H9 (cell line): ENCODE data around the gene MAP6. TPM values are rescaled to one million over a fixed set of nuclear protein-coding genes. Genes with fewer than 3 reads are reported as not detected.

Experiments used
- DNase-seq: peaks from one replicate; pipeline ENCODE4 v3.0.0-alpha.2; 2017
- H2AFZ ChIP-seq: one replicate; pipeline ENCODE4 v1.6.1; 2013; ENCODE audit warnings: mild to moderate bottlenecking, low read length, control low read depth, moderate library complexity
- H2AK5ac ChIP-seq: 2 replicates; pipeline ENCODE4 v1.6.1; 2013; ENCODE audit warnings: low read length, control low read depth, mixed read lengths; ENCODE audit not compliant: insufficient read length
- H2BK120ac ChIP-seq: one replicate; pipeline ENCODE4 v1.6.1; 2013; ENCODE audit warnings: low read depth, mild to moderate bottlenecking, low read length, control low read depth, inconsistent platforms; ENCODE audit not compliant: poor library complexity, severe bottlenecking
- H2BK12ac ChIP-seq: 2 replicates; pipeline ENCODE4 v1.6.1; 2013; ENCODE audit warnings: low read length, control low read depth, mixed read lengths, low read depth; ENCODE audit not compliant: insufficient read length
- H2BK15ac ChIP-seq: 2 replicates; pipeline ENCODE4 v1.6.1; 2013; ENCODE audit warnings: low read depth, low read length, control low read depth
- H2BK20ac ChIP-seq: one replicate; pipeline ENCODE4 v1.6.1; 2013; ENCODE audit warnings: low read depth, mild to moderate bottlenecking, low read length, control low read depth, inconsistent platforms; ENCODE audit not compliant: poor library complexity, severe bottlenecking
- H2BK5ac ChIP-seq: 2 replicates; pipeline ENCODE4 v1.6.1; 2013; ENCODE audit warnings: low read length, control low read depth, mixed read lengths; ENCODE audit not compliant: insufficient read length
- H3K14ac ChIP-seq: 2 replicates; pipeline ENCODE4 v1.6.1; 2013; ENCODE audit warnings: low read length, control low read depth; ENCODE audit not compliant: insufficient read depth
- H3K18ac ChIP-seq: 2 replicates; pipeline ENCODE4 v1.6.1; 2013; ENCODE audit warnings: low read depth, mild to moderate bottlenecking, mixed read lengths, low read length, control low read depth; ENCODE audit not compliant: insufficient read length
- H3K23ac ChIP-seq: 2 replicates; pipeline ENCODE4 v1.6.1; 2013; ENCODE audit warnings: low read length, control low read depth, mixed read lengths, low read depth; ENCODE audit not compliant: insufficient read length
- H3K23me2 ChIP-seq: 2 replicates; pipeline ENCODE4 v1.6.1; 2013; ENCODE audit warnings: low read depth, mild to moderate bottlenecking, mixed read lengths, low read length, control low read depth; ENCODE audit not compliant: insufficient read length, poor library complexity, severe bottlenecking
- H3K27ac ChIP-seq: 2 replicates; pipeline ENCODE4 v1.5.1; 2013; ENCODE audit warnings: low read length, control low read depth, mixed read lengths, low read depth; ENCODE audit not compliant: insufficient read length
- H3K27me3 ChIP-seq: 2 replicates; pipeline ENCODE4 v1.6.1; 2013; ENCODE audit warnings: low read length, control low read depth, inconsistent platforms; ENCODE audit not compliant: insufficient read depth
- H3K4ac ChIP-seq: 2 replicates; pipeline ENCODE4 v1.6.1; 2013; ENCODE audit warnings: low read depth, mild to moderate bottlenecking, control low read depth, inconsistent platforms, low read length, moderate library complexity
- H3K4me1 ChIP-seq: 2 replicates; pipeline ENCODE4 v1.6.1; 2013; ENCODE audit warnings: low read length, control low read depth, inconsistent platforms; ENCODE audit not compliant: insufficient read depth
- H3K4me2 ChIP-seq: 2 replicates; pipeline ENCODE4 v1.6.1; 2013; ENCODE audit warnings: low read length, control low read depth, mixed read lengths; ENCODE audit not compliant: insufficient read length, insufficient read depth
- H3K56ac ChIP-seq: 2 replicates; pipeline ENCODE4 v1.6.1; 2013; ENCODE audit warnings: low read depth, mild to moderate bottlenecking, mixed read lengths, low read length, control low read depth; ENCODE audit not compliant: insufficient read length
- H3K79me1 ChIP-seq: 2 replicates; pipeline ENCODE4 v1.6.1; 2013; ENCODE audit warnings: low read depth, mild to moderate bottlenecking, moderate library complexity, low read length, control low read depth, inconsistent platforms; ENCODE audit not compliant: insufficient read depth, poor library complexity, severe bottlenecking
- H3K79me2 ChIP-seq: 2 replicates; pipeline ENCODE4 v1.6.1; 2013; ENCODE audit warnings: low read length, control low read depth, inconsistent platforms; ENCODE audit not compliant: insufficient read depth
- H3K9ac ChIP-seq: 2 replicates; pipeline ENCODE4 v1.6.1; 2013; ENCODE audit warnings: low read length, control low read depth, mixed read lengths; ENCODE audit not compliant: insufficient read length; ENCODE audit errors: extremely low read depth
- H3K9me3 ChIP-seq: one replicate; pipeline ENCODE4 v1.6.1; 2013; ENCODE audit warnings: low read depth, low read length, inconsistent platforms; ENCODE audit not compliant: control insufficient read depth
- H3T11ph ChIP-seq: one replicate; pipeline ENCODE4 v1.6.1; 2013; ENCODE audit warnings: mild to moderate bottlenecking, low read length, control low read depth, inconsistent platforms
- H4K20me1 ChIP-seq: one replicate; pipeline ENCODE4 v1.6.1; 2013; ENCODE audit not compliant: control insufficient read depth, insufficient read length, insufficient read depth
- H4K5ac ChIP-seq: 2 replicates; pipeline ENCODE4 v1.6.1; 2013; ENCODE audit warnings: low read depth, mild to moderate bottlenecking, mixed read lengths, low read length, control low read depth; ENCODE audit not compliant: insufficient read length
- H4K8ac ChIP-seq: replicated peaks from 2 replicates; pipeline ENCODE4 v1.6.1; 2013; ENCODE audit warnings: low read length, control low read depth, mixed read lengths, low read depth; ENCODE audit not compliant: insufficient read length
- H4K91ac ChIP-seq: 2 replicates; pipeline ENCODE4 v1.6.1; 2013; ENCODE audit warnings: low read depth, mild to moderate bottlenecking, moderate library complexity, mixed read lengths, low read length, control low read depth; ENCODE audit not compliant: insufficient read length
- H3K27ac Mint-ChIP-seq, 3 experiments: 2 replicates in 2 of 3; 3 replicates in 1 of 3; pipeline ENCODE4 v1.8.0; 2020 to 2021; ENCODE audit warnings: mixed read lengths in 3 of 3, mild to moderate bottlenecking in 1 of 3, moderate library complexity in 1 of 3
- H3K27me3 Mint-ChIP-seq: 2 replicates; pipeline ENCODE4 v1.8.0; 2021; ENCODE audit warnings: low read depth, mild to moderate bottlenecking, moderate library complexity, mixed read lengths
- H3K36me3 Mint-ChIP-seq, 3 experiments: 2 replicates in 2 of 3; 3 replicates in 1 of 3; pipeline ENCODE4 v1.8.0; 2020 to 2021; ENCODE audit warnings: low read depth in 3 of 3, mixed read lengths in 3 of 3; ENCODE audit not compliant: insufficient read depth in 1 of 3
- H3K4me1 Mint-ChIP-seq, 2 experiments: 2 replicates each; pipeline ENCODE4 v1.8.0; 2020; ENCODE audit warnings: mixed read lengths in 2 of 2
- H3K4me3 Mint-ChIP-seq, 2 experiments: 2 replicates in 1 of 2; 3 replicates in 1 of 2; pipeline ENCODE4 v1.8.0; 2020 to 2021; ENCODE audit warnings: mild to moderate bottlenecking in 2 of 2, mixed read lengths in 2 of 2, moderate library complexity in 1 of 2
- H3K9me3 Mint-ChIP-seq, 2 experiments: 2 replicates in 1 of 2; 3 replicates in 1 of 2; pipeline ENCODE4 v1.8.0; 2020; ENCODE audit warnings: mild to moderate bottlenecking in 2 of 2, mixed read lengths in 2 of 2, moderate library complexity in 1 of 2
- CTCF ChIP-seq: fragments of 200-600 bp; sonication (generic); conservative IDR thresholded peaks from 3 replicates; pipeline ENCODE4 v1.8.0; 2021; ENCODE audit warnings: antibody characterized with exemption, mild to moderate bottlenecking
- WGBS: extraction: QIAGEN DNeasy Blood & Tissue Kit; methylation state at CpG from one replicate; pipeline ENCODE4 v1.1.7; 2013; ENCODE audit warnings: missing lambda C conversion rate, low lambda C conversion rate, mixed read lengths; ENCODE audit not compliant: insufficient read length; ENCODE audit errors: extremely low coverage; 5-methylcytosine and 5-hydroxymethylcytosine counted together
- total RNA-seq: library from RNA; stranded (reverse); gene quantifications from 2 replicates; pipeline ENCODE4 v1.2.1, GENCODE V29; 2021

The MAP6 gene
- total RNA-seq, 1 experiment from 2014 or later, result 0.77 TPM

- H2AK5ac ChIP-seq, result no peak overlapping the region
- Mint-ChIP-seq H3K4me3 (peak overlapping the region; percentile 73 to 82), H3K4me1 (peaks cover 17 to 23% of the 10 kb centered on the region in 2 experiments), H3K9me3 (no peaks in the 10 kb centered on the region), H3K27me3 (peaks cover 15% of the 10 kb centered on the region), H3K36me3 (no peaks in the 10 kb centered on the region; a peak in 2 of 7 replicates), H3K27ac (peak overlapping the region in 1 of 3 experiments; percentile 85; a peak in 2 of 7 replicates)
- H3K56ac ChIP-seq, result no peak overlapping the region
- no peaks in the 10 kb centered on the region for H3K79me2 ChIP-seq
- H3T11ph ChIP-seq, result no peak overlapping the region
- no peaks in the 10 kb centered on the region for H3K27me3 ChIP-seq
- H3K4me2 ChIP-seq, result peak overlapping the region; percentile 56
- no peak overlapping the region for H2AFZ ChIP-seq
- no peak overlapping the region for H4K5ac ChIP-seq
- no peak overlapping the region for H2BK120ac ChIP-seq
- no peak overlapping the region for H2BK20ac ChIP-seq
- H3K79me1 ChIP-seq, result no peaks in the 10 kb centered on the region
- H3K27ac ChIP-seq, result no peak overlapping the region
- peak overlapping the region; percentile 56 for H3K9ac ChIP-seq
- no peak overlapping the region for H3K23ac ChIP-seq
- H3K23me2 ChIP-seq, result peaks cover 8% of the 10 kb centered on the region
- no peaks in the 10 kb centered on the region for H4K20me1 ChIP-seq
- H4K8ac ChIP-seq, result no peak overlapping the region
- no peak overlapping the region for H2BK12ac ChIP-seq
- peak; percentile 60 for TF ChIP-seq CTCF
- WGBS, result no CpG with 5 or more reads among the region's 68 CpGs
- no peak overlapping the region for H4K91ac ChIP-seq
- peak overlapping the region; percentile 67 for H3K18ac ChIP-seq
- no peaks in the 10 kb centered on the region for H3K9me3 ChIP-seq
- no peaks in the 10 kb centered on the region; the same call in 1 of the 2 replicates for H3K4me1 ChIP-seq
- no peak overlapping the region; the same call in 1 of the 2 replicates for H3K4ac ChIP-seq
- no peak overlapping the region for H2BK5ac ChIP-seq
- H2BK15ac ChIP-seq, result no peak overlapping the region
- H3K14ac ChIP-seq, result peak overlapping the region; percentile 52
- peak; percentile 80 for DNase-seq
Observed at GRCh38 chr11:75582895-75583717, 85.7 kb downstream of the MAP6 start.
